Right atrium auricular region (tissue), 2 donors: Measurements from ENCODE around the gene ATP11C. TPM values are rescaled to one million over a fixed set of nuclear protein-coding genes. Genes with fewer than 3 reads are reported as not detected.

Experiments used
- DNase-seq: peaks from one replicate; pipeline ENCODE4 v3.0.0-alpha.2; 2019; ENCODE audit warnings: low spot score
- H3K27ac ChIP-seq, 2 donors: fragments of 200-600 bp; sonication (generic); 1 replicate in 1 of 2; 2 replicates in 1 of 2; pipeline ENCODE4 v1.5.1; 2016 to 2019
- H3K27me3 ChIP-seq, 2 donors: fragments of 200-600 bp; sonication (generic); one replicate each; pipeline versions ENCODE4 v1.5.1 to v1.6.0; 2017 to 2019
- H3K36me3 ChIP-seq: fragments of 200-600 bp; sonication (generic); one replicate; pipeline ENCODE4 v1.5.1; 2016
- H3K4me1 ChIP-seq, 2 donors: fragments of 200-600 bp; sonication (generic); one replicate each; pipeline versions ENCODE4 v1.5.1 to v1.6.0; 2017 to 2019
- H3K4me3 ChIP-seq, 2 donors: fragments of 200-600 bp; sonication (generic); 1 replicate in 1 of 2; 2 replicates in 1 of 2; pipeline ENCODE4 v1.5.1; 2017 to 2019; ENCODE audit warnings: mild to moderate bottlenecking in 1 of 2, moderate library complexity in 1 of 2
- H3K9me3 ChIP-seq, 2 donors: fragments of 200-600 bp; sonication (generic); one replicate each; pipeline ENCODE4 v1.5.1; 2019
- CTCF ChIP-seq, 2 donors: fragments of 200-600 bp; sonication (generic); IDR thresholded peaks; one replicate each; pipeline ENCODE4 v1.5.1; 2019; ENCODE audit warnings: antibody characterized with exemption in 2 of 2
- total RNA-seq, 2 donors: library from RNA; depleted of rRNA; stranded (reverse); fragments of >200 nt; gene quantifications; one replicate each; pipeline ENCODE4 v1.1.0, GENCODE V29; 2016

Gene ATP11C
- total RNA-seq, 2 donors from 2014 or later: 6.5 to 6.7 TPM

DNA sequence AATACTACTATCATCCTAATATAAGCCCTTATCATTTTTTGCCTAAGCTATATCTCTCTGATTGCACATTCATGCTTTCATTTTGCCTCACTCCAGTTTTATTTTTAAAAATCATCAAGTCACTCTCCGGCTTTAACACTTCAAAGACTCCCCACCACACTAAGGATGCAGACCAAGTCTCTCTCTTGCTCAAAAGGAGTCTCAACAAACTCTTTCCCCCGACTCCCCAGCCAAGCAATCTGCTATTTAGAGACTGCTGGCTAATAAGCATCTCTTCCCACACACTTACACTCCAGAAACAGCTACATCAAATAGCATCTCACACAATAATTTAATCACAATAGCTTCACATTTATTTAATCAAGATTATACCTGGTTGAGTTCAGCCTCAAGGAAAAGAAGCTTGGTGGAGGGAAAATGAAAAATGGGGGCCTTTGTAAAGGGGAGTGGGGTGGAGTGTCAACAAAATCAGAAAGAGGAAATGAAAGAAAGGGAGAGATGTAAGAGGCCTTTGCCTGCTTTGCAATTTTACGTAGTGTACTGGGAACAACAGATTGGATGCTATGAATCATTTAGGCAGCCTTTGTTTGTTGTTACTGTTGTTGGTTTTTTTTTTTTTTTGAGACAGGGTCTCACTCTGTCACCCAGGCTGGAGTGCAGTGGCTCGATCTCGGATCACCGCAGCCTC, 120.8 kb downstream of the ATP11C start:
- Histone ChIP-seq H3K27ac (no peak overlapping the region), H3K36me3 (no peaks in the 10 kb centered on the region), H3K9me3 (no peaks in the 10 kb centered on the region), H3K4me1 (no peaks in the 10 kb centered on the region), H3K27me3 (no peaks in the 10 kb centered on the region), H3K4me3 (no peak overlapping the region)
- DNase-seq: no peak
- TF ChIP-seq CTCF (IDR thresholded peaks at IDR 0.05): no peak

- DNase-seq: no peak
- TF ChIP-seq CTCF (IDR thresholded peaks at IDR 0.05): no peak
These were observed 128.4 kb downstream of the ATP11C start for GRCh38 chrX:139804482-139804881.

DNA sequence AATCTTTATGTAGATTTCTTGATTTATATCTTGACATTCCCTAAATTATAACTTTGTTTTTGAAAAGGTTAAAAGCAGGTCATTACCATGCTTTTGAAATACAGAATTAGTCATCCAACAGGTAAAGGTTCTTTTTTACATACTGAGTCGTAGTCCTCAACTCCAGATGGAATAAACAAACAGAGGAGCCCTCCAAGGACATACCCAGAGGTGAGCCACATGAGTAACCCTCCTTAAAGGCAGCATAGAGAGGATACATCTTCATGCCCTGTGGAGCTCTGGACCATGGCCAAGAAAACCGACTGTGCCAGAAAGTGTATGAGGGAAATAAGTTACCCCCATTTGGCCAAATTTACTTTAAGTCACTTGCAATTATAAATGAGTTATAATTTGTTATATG, 129.6 kb downstream of the ATP11C start:
- no peak for TF ChIP-seq CTCF (IDR thresholded peaks at IDR 0.05)
- no peak overlapping the region for H3K27ac ChIP-seq
- H3K4me3 ChIP-seq: no peak overlapping the region
- no peak for DNase-seq
- H3K36me3 ChIP-seq: peaks cover 8% of the 10 kb centered on the region
- H3K9me3 ChIP-seq: no peaks in the 10 kb centered on the region
- no peaks in the 10 kb centered on the region for H3K27me3 ChIP-seq
- H3K4me1 ChIP-seq: no peaks in the 10 kb centered on the region

More at GRCh38 chrX:139804482-139804881, 128.4 kb downstream of the ATP11C start:
- H3K9me3 ChIP-seq: no peaks in the 10 kb centered on the region
- no peak overlapping the region for H3K4me3 ChIP-seq
- no peak overlapping the region for H3K27ac ChIP-seq
- no peaks in the 10 kb centered on the region for H3K4me1 ChIP-seq
- no peaks in the 10 kb centered on the region for H3K27me3 ChIP-seq
- peaks cover 8% of the 10 kb centered on the region for H3K36me3 ChIP-seq

DNA sequence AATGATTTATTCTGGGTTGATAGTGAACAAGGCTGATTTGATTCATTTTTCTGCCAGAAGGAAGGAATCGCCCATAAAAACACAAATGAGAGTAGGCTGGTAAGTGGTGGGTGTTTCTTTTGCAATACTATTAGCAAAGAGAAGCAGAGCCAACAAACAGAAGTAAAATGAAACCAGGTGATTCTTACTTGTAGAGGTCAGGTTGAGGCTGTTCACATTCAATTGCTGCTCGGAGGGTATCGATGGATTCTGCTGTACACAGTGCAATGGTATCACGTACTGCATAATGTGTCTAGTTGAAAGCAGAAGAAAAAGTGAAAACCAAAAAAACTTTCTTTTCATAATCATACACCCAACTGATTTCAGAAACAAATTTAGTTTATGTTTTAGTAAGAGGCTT, 130.8 kb downstream of the ATP11C start:
- Histone ChIP-seq H3K9me3 (no peaks in the 10 kb centered on the region), H3K36me3 (peaks cover 8% of the 10 kb centered on the region), H3K4me3 (no peak overlapping the region), H3K27me3 (no peaks in the 10 kb centered on the region), H3K27ac (no peak overlapping the region), H3K4me1 (no peaks in the 10 kb centered on the region)
- no peak for TF ChIP-seq CTCF (IDR thresholded peaks at IDR 0.05)
- DNase-seq: no peak

DNA sequence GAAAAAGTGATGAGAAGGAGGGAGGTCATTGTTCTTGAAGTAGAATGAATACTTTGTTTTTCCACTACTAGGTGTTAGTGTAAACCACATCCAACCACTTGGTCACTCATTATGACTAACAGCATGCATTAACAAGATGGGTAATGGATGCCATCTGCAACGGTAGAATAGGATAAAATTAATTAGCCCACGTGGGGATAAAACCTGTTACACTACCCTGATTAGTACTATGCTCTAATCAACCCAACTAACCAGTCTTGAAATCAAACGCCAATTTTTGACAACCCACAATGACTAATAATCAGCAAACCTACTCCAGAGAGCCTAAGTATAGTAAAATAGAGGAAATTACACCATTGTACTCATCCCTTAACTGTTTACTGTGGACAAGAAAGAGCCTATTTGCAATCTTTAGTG, 131.4 kb downstream of the ATP11C start:
- Histone ChIP-seq H3K27ac (no peak overlapping the region), H3K27me3 (no peaks in the 10 kb centered on the region), H3K9me3 (no peaks in the 10 kb centered on the region), H3K4me1 (no peaks in the 10 kb centered on the region), H3K36me3 (peaks cover 8% of the 10 kb centered on the region), H3K4me3 (no peak overlapping the region)
- no peak for DNase-seq
- TF ChIP-seq CTCF (IDR thresholded peaks at IDR 0.05): no peak

DNA sequence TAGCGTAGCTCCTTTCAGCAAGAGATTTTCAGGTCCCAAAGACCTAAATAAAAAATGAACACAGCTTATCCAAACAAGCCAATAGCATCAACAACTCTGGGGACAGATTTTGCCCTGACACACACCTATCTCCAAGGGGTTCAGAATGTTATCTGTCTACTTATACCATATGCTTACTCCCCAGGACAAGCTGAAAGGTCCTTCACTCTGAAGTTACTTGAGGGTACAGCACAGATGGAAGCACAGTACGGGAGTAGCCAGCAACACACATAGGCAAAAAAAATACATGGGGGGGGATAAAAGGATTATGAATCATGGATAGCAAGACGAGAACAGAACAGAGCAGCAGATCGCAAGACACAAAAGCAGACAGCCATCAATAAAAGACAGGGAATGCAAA, 134.2 kb downstream of the ATP11C start:
- H3K9me3 ChIP-seq: no peaks in the 10 kb centered on the region
- H3K36me3 ChIP-seq: peaks cover 8% of the 10 kb centered on the region
- H3K4me1 ChIP-seq: no peaks in the 10 kb centered on the region

More for the DNA sequence above, 134.2 kb downstream of the ATP11C start:
- no peak for DNase-seq
- TF ChIP-seq CTCF (IDR thresholded peaks at IDR 0.05): no peak
- Histone ChIP-seq H3K27ac (no peak overlapping the region), H3K4me3 (no peak overlapping the region), H3K27me3 (no peaks in the 10 kb centered on the region)
